Activated naive CD8-positive, alpha-beta T cell treated with anti-CD3 and anti-CD28 coated beads, Interleukin-2, amount 10 ng/mL, durations not matched to agents 7 days and 5 days (primary cell): ENCODE measurements around the gene ITPKB. TPM values are rescaled to one million over a fixed set of nuclear protein-coding genes. Genes with fewer than 3 reads are reported as not detected.

Source experiments
- ATAC-seq: fragments of 150-1000 bp; cut with Tn5 transposase; one replicate; pipeline ENCODE4 v1.10.0; 2021; ENCODE audit warnings: low read depth, moderate library complexity
- POLR2A ChIA-PET: fragments of 350-600 bp; sonication (Branson Sonifier 250); formaldehyde crosslinking; loops from one replicate; lab custom pipeline; 2021; ENCODE audit warnings: antibody characterized with exemption; lab: Charles Lee
- DNase-seq: peaks from one replicate; pipeline ENCODE4 v3.0.0; 2021
- H3K27ac Mint-ChIP-seq: one replicate; pipeline ENCODE4 v1.8.0; 2022; ENCODE audit warnings: mild to moderate bottlenecking, mixed read lengths
- H3K27me3 Mint-ChIP-seq: one replicate; pipeline ENCODE4 v1.8.0; 2022; ENCODE audit warnings: mild to moderate bottlenecking, moderate library complexity, mixed read lengths
- H3K36me3 Mint-ChIP-seq: one replicate; pipeline ENCODE4 v1.8.0; 2021; ENCODE audit warnings: mild to moderate bottlenecking, mixed read lengths
- H3K4me1 Mint-ChIP-seq: one replicate; pipeline ENCODE4 v1.8.0; 2021; ENCODE audit warnings: mixed read lengths
- H3K4me3 Mint-ChIP-seq: one replicate; pipeline ENCODE4 v1.8.0; 2022; ENCODE audit warnings: mild to moderate bottlenecking, moderate library complexity, mixed read lengths
- H3K9me3 Mint-ChIP-seq: one replicate; pipeline ENCODE4 v1.8.0; 2021; ENCODE audit warnings: mixed read lengths
- total RNA-seq, 2 experiments: library from RNA; stranded (reverse); gene quantifications; one replicate each; pipeline ENCODE4 v1.2.3, GENCODE V29; 2021

Gene ITPKB
- total RNA-seq, 2 experiments from 2014 or later, result 75.3 to 76.9 TPM

GRCh38 chr1:226659641-226660040 is 79.4 kb downstream of the ITPKB start:
- ATAC-seq (no peak), DNase-seq (no peak)
- H3K27ac Mint-ChIP-seq, result peak overlapping the region; percentile 94
- no peak overlapping the region for H3K4me3 Mint-ChIP-seq
- peaks cover 85% of the 10 kb centered on the region for H3K4me1 Mint-ChIP-seq
- H3K9me3 Mint-ChIP-seq, result no peaks in the 10 kb centered on the region
- POLR2A ChIA-PET, result no interaction called here
- H3K36me3 Mint-ChIP-seq, result peaks cover 7% of the 10 kb centered on the region
- no peaks in the 10 kb centered on the region for H3K27me3 Mint-ChIP-seq

GRCh38 chr1:226659136-226659535 is 79.9 kb downstream of the ITPKB start:
- POLR2A ChIA-PET, result no interaction called here
- Mint-ChIP-seq H3K36me3 (peaks cover 7% of the 10 kb centered on the region), H3K27me3 (no peaks in the 10 kb centered on the region), H3K4me3 (no peak overlapping the region), H3K9me3 (no peaks in the 10 kb centered on the region), H3K27ac (peak overlapping the region; percentile 52), H3K4me1 (peaks cover 84% of the 10 kb centered on the region)
- ATAC-seq (no peak), DNase-seq (peak; percentile 29)

- ATAC-seq (no peak), DNase-seq (peak; percentile 25)
- Mint-ChIP-seq H3K9me3 (no peaks in the 10 kb centered on the region), H3K4me1 (peaks cover 84% of the 10 kb centered on the region), H3K27ac (peak overlapping the region; percentile 47), H3K4me3 (peak overlapping the region; percentile 28), H3K36me3 (peaks cover 7% of the 10 kb centered on the region), H3K27me3 (no peaks in the 10 kb centered on the region)
- POLR2A ChIA-PET, result no interaction called here
These were observed 80.4 kb downstream of the ITPKB start for GRCh38 chr1:226658546-226659125.

DNA sequence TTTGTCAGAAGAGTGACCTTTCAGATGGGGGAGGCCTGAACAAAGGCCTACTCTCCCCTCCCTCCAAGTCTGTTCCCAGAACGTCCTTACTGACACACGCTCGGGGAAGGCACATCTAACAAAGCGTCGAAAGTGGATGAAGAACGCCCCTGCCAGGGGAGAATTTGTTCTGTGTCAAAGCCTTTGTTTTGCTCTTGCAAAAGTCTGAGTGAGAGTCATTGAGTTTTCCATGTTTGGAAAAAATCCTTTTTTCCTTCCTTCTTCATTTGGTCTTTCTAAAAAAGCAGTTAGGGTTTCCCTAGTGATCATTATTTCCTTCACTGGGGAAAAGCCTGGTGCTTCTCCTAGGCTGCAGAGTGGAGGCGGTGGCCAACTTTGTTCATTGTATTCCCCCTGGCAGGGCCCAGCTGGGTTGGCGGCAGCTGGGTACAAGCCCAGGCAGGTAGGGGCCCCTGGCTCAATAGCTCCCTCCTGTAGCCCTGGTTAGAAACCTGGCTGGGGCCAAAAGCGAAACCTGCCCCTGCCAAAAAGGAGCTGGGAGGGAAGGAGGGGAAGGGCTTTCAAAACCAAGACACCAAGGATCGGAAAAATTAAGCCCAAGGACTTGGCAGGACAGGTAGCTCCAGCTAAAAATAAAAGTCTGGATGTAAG is 81.1 kb downstream of the ITPKB start:
- POLR2A ChIA-PET, result no interaction called here
- Mint-ChIP-seq H3K4me3 (no peak overlapping the region), H3K27ac (peak overlapping the region; percentile 47), H3K27me3 (no peaks in the 10 kb centered on the region), H3K36me3 (peaks cover 7% of the 10 kb centered on the region), H3K9me3 (no peaks in the 10 kb centered on the region), H3K4me1 (peaks cover 86% of the 10 kb centered on the region)
- DNase-seq (no peak), ATAC-seq (no peak)

- peak; percentile 8 for ATAC-seq
- H3K4me1 Mint-ChIP-seq, result peaks cover 78% of the 10 kb centered on the region
- H3K36me3 Mint-ChIP-seq, result peaks cover 7% of the 10 kb centered on the region
- peak; percentile 37 for DNase-seq
- H3K4me3 Mint-ChIP-seq, result peak overlapping the region; percentile 85
- peak overlapping the region; percentile 95 for H3K27ac Mint-ChIP-seq
- H3K27me3 Mint-ChIP-seq, result no peaks in the 10 kb centered on the region
- POLR2A ChIA-PET, result interaction anchor here (0.8 kb wide), 1 partner anchor 282 kb away, joined by 6 read pairs; no protein-coding TSS in a partner anchor
- H3K9me3 Mint-ChIP-seq, result no peaks in the 10 kb centered on the region
These were observed 82.3 kb downstream of the ITPKB start for GRCh38 chr1:226656601-226657277.

DNA sequence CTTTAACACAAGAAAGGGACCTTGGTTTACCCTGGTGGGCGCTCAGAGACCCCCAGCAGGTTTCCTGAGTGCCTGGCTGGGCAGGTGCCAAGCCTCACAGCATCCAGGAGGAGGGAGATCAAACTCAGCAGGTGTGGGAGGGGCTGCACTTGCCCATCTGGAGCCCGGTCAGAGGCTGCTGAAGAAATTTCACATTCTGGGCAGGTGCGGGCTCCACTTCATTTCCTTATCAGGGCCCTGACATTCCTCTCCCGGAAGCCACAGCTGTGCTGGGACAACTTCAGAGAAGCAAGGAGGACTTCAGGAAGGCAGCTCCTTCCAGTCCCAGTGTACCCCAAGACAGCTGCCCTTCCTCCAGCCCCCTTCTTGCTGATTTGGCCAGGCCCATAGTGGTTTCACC is 82.9 kb downstream of the ITPKB start:
- Mint-ChIP-seq H3K36me3 (peaks cover 7% of the 10 kb centered on the region), H3K27me3 (no peaks in the 10 kb centered on the region), H3K4me1 (peaks cover 73% of the 10 kb centered on the region), H3K4me3 (peak overlapping the region; percentile 85), H3K9me3 (no peaks in the 10 kb centered on the region), H3K27ac (peak overlapping the region; percentile 95)
- DNase-seq, result peak; percentile 28
- ATAC-seq, result no peak
- POLR2A ChIA-PET, result interaction anchor here (0.6 to 2.8 kb wide), 2 partner anchors 12 to 46 kb away, joined by 4 to 8 read pairs; no protein-coding TSS in a partner anchor

DNA sequence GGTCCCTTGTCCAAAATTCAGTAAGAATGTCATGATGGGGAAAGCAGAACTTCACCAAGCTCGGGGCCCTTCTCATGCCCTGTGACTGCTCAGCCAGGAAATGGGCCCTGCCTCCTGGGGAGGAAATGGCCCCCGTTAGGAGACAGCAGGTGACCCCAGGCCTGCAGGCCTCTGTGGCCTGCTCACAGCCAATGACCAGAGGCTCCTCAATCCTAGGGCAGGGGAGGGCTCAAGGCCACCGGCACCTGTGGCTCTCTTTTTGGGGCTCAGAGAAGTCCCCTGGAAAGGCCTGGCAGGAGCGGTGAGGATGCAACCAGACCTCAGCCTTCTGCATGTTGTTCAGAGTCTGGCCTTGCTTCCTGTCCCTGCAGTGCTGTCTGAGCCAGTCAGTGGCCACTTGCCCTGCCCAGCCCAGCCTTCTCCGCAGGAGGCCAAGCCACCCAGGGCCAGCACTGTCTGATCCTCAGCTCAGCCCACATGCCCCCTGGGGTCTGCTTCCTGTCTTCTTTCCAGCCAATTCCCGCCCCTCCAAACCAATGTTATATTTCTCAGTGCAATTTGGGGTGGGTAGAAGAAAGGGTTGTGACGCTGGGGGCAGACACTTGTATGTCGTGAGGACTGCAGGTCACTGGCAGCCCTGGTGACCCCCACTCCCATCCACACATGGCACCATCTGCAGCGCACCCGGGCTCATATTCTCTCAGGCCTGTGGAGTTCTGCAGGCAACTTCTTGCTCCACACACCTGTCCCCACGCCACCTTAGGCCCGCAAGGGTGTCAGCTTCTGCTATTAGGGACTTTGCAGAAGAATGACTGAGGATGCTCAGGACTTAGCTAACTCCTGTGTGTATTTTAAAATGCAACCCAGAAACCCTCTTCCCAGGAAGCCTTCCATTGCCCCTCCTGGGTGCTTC is 83.6 kb downstream of the ITPKB start:
- Mint-ChIP-seq H3K4me3 (peak overlapping the region; percentile 85), H3K9me3 (no peaks in the 10 kb centered on the region), H3K27ac (peak overlapping the region; percentile 95), H3K36me3 (peaks cover 9% of the 10 kb centered on the region), H3K4me1 (peaks cover 71% of the 10 kb centered on the region), H3K27me3 (no peaks in the 10 kb centered on the region)
- POLR2A ChIA-PET, result interaction anchor here (0.6 to 2.8 kb wide), 4 partner anchors 8 to 79 kb away, joined by 4 to 30 read pairs (median 6); no protein-coding TSS in a partner anchor
- DNase-seq (peak; percentile 53), ATAC-seq (peak; percentile 25)

DNA sequence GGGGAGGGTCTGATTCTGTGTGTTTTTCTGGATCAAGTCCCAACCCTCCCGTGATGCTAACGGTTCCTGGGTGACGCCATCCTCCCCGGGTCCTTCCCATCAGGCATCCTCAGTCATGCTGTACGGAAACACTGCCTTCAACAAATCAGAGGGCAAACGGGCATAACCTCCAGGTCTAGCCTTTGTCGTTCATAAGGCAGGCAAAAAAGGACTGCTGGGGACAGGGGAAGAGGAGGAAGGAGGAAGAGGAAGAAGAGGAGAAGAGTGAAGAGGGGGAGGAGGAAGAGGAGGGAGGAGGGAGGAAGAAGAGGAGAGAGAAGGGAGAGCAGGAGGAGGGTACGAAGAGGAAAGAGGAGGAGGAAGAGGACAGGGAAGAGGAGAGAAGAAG is 84.4 kb downstream of the ITPKB start:
- DNase-seq (no peak), ATAC-seq (no peak)
- no peaks in the 10 kb centered on the region for H3K27me3 Mint-ChIP-seq
- H3K27ac Mint-ChIP-seq, result peak overlapping the region; percentile 95
- peak overlapping the region; percentile 85 for H3K4me3 Mint-ChIP-seq
- H3K4me1 Mint-ChIP-seq, result peaks cover 72% of the 10 kb centered on the region
- no peaks in the 10 kb centered on the region for H3K9me3 Mint-ChIP-seq
- POLR2A ChIA-PET, result interaction anchor here (0.6 to 2.8 kb wide), 12 partner anchors 9 to 85 kb away, joined by 3 to 30 read pairs (median 8); partner anchors contain the start of gene ITPKB
- peaks cover 7% of the 10 kb centered on the region for H3K36me3 Mint-ChIP-seq

GRCh38 chr1:226654046-226654667 is 84.9 kb downstream of the ITPKB start:
- POLR2A ChIA-PET, result interaction anchor here (0.6 to 2.8 kb wide), 16 partner anchors 9 to 85 kb away, joined by 3 to 30 read pairs (median 7); partner anchors contain the start of gene ITPKB
- Mint-ChIP-seq H3K27me3 (no peaks in the 10 kb centered on the region), H3K36me3 (peaks cover 10% of the 10 kb centered on the region), H3K9me3 (no peaks in the 10 kb centered on the region), H3K4me1 (peaks cover 72% of the 10 kb centered on the region), H3K4me3 (peak overlapping the region; percentile 85), H3K27ac (peak overlapping the region; percentile 95)
- DNase-seq (no peak), ATAC-seq (peak; percentile 0)

GRCh38 chr1:226653311-226653921 is 85.7 kb downstream of the ITPKB start:
- H3K27me3 Mint-ChIP-seq, result no peaks in the 10 kb centered on the region
- peaks cover 10% of the 10 kb centered on the region for H3K36me3 Mint-ChIP-seq
- peak overlapping the region; percentile 85 for H3K4me3 Mint-ChIP-seq
- DNase-seq, result peak; percentile 70
- POLR2A ChIA-PET, result interaction anchor here (0.6 to 2.8 kb wide), 13 partner anchors 9 to 86 kb away, joined by 4 to 30 read pairs (median 9); partner anchors contain the start of gene ITPKB
- peaks cover 69% of the 10 kb centered on the region for H3K4me1 Mint-ChIP-seq
- H3K27ac Mint-ChIP-seq, result peak overlapping the region; percentile 95
- peak; percentile 84 for ATAC-seq
- no peaks in the 10 kb centered on the region for H3K9me3 Mint-ChIP-seq

- Mint-ChIP-seq H3K36me3 (peaks cover 8% of the 10 kb centered on the region), H3K9me3 (no peaks in the 10 kb centered on the region), H3K27ac (peak overlapping the region; percentile 95), H3K27me3 (no peaks in the 10 kb centered on the region), H3K4me3 (peak overlapping the region; percentile 85), H3K4me1 (peaks cover 62% of the 10 kb centered on the region)
- DNase-seq (no peak), ATAC-seq (no peak)
- POLR2A ChIA-PET, result interaction anchor here (1.7 to 2.5 kb wide), 3 partner anchors 8 to 17 kb away, joined by 9 to 30 read pairs (median 11); no protein-coding TSS in a partner anchor
These were observed 86.5 kb downstream of the ITPKB start for GRCh38 chr1:226652613-226653012.

DNA sequence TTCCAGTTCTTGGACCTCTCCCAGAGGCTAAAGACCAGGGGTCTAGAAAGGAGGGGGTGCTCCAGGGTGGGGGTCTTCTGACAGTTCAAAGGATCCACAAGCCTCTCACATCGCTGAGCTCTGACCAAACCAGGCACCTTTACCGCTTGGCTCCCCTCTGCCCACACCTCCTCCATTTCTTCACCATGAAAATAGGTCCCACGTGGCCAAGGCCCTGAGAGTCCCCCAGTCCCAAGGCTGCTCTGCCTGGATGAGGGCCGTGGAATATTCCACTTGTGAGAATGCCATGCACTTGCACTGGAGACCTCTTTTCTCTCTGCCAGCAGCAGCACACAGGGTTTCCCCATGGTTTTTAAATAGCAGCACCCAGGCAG is 87.4 kb downstream of the ITPKB start:
- ATAC-seq, result no peak
- H3K36me3 Mint-ChIP-seq, result peaks cover 7% of the 10 kb centered on the region
- H3K4me3 Mint-ChIP-seq, result no peak overlapping the region
- peaks cover 55% of the 10 kb centered on the region for H3K4me1 Mint-ChIP-seq
- H3K27me3 Mint-ChIP-seq, result no peaks in the 10 kb centered on the region
- H3K27ac Mint-ChIP-seq, result no peak overlapping the region
- POLR2A ChIA-PET, result interaction anchor here (1.0 kb wide), 1 partner anchor 29 kb away, joined by 3 read pairs; no protein-coding TSS in a partner anchor
- no peak for DNase-seq
- no peaks in the 10 kb centered on the region for H3K9me3 Mint-ChIP-seq
